ENCODE data around the gene FADS3.

DNA sequence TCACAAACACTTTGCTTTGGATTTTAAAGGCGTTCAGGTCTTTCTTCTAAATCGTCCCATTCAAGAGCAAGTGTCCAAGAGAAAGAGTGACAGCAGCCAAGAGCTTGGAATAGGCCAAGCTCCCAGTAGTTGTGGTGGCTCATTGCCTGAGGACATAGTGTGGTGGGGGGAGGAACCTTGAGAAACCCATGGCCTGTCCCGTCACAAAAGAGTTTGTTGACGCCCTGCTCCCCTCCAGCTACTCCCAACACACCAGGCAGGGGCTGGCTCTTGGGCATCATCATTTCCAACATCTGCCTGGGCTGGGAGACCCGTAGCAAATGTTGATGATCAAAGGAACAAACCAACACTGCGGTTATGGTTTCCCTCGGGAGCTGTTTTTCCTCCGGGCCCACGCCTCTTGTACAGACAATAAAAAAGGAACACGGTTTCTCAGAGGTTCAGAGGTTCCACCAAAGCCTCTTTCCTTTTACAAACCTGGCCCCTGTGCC, 20.8 kb downstream of the FADS3 start:
- TF ChIP-seq, protein P1, sequence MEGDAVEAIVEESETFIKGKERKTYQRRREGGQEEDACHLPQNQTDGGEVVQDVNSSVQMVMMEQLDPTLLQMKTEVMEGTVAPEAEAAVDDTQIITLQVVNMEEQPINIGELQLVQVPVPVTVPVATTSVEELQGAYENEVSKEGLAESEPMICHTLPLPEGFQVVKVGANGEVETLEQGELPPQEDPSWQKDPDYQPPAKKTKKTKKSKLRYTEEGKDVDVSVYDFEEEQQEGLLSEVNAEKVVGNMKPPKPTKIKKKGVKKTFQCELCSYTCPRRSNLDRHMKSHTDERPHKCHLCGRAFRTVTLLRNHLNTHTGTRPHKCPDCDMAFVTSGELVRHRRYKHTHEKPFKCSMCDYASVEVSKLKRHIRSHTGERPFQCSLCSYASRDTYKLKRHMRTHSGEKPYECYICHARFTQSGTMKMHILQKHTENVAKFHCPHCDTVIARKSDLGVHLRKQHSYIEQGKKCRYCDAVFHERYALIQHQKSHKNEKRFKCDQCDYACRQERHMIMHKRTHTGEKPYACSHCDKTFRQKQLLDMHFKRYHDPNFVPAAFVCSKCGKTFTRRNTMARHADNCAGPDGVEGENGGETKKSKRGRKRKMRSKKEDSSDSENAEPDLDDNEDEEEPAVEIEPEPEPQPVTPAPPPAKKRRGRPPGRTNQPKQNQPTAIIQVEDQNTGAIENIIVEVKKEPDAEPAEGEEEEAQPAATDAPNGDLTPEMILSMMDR (IDR thresholded peaks at IDR 0.05), result no peak
- TF ChIP-seq POLR2A (IDR thresholded peaks at IDR 0.05) (no peak), POLR2AphosphoS5 (IDR thresholded peaks at IDR 0.05) (no peak), EP300 (IDR thresholded peaks at IDR 0.05) (no peak)

Data from upper lobe of left lung (tissue), 4 donors.